ENCODE data around the gene CTAGE15. TPM values are rescaled to one million over a fixed set of nuclear protein-coding genes. Genes with fewer than 3 reads are reported as not detected.
"Not testable (repeated sequence)": the region's sequence is repeated elsewhere in the genome, so short reads cannot be mapped to it uniquely, and the experiment has no call there.

Gene CTAGE15
- 1.9 and 2.4 TPM in 2 replicates for total RNA-seq
- long read RNA-seq: 0 reads

DNA sequence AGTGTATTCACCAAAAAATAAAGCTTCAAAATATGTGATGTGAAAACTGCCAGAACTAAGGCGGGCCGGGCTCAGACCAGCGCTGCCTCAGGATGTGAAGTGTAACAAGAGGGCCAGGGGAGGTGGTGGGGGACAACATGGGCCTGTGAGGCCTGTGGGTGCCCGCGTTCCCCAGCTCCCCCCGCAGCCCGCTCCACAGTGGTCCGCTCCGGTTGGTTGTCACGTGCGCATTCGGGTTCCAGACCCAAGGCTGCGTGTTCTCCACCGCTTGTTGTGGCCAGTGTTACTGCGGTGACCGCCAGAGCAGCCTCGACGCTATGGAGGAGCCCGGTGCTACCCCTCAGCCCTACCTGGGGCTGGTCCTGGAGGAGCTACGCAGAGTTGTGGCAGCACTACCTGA is at the start of gene CTAGE15:
Gene CTAGE15, plus strand, starts transcription at position 301 of the 400 bp plus-strand sequence. Its CDS starts 17 bp downstream, at position 318.
- H3K4me1 Mint-ChIP-seq (ENCODE audit: low read depth); H3K36me3 Mint-ChIP-seq (ENCODE audit: insufficient read depth); H3K27me3 Mint-ChIP-seq; DNase-seq (ENCODE audit: low spot score, unreplicated experiment); H3K4me3 Mint-ChIP-seq (ENCODE audit: low read depth); H3K27ac Mint-ChIP-seq; H3K9me3 Mint-ChIP-seq (ENCODE audit: low read depth): not testable (repeated sequence)

- not testable (repeated sequence) for H3K4me3 Mint-ChIP-seq (ENCODE audit: low read depth); DNase-seq (ENCODE audit: low spot score, unreplicated experiment); H3K27ac Mint-ChIP-seq; H3K36me3 Mint-ChIP-seq (ENCODE audit: insufficient read depth); H3K4me1 Mint-ChIP-seq (ENCODE audit: low read depth); H3K27me3 Mint-ChIP-seq; H3K9me3 Mint-ChIP-seq (ENCODE audit: low read depth)
Measured at GRCh38 chr7:143522309-143522916, 49.2 kb upstream of the CTAGE15 start.

DNA sequence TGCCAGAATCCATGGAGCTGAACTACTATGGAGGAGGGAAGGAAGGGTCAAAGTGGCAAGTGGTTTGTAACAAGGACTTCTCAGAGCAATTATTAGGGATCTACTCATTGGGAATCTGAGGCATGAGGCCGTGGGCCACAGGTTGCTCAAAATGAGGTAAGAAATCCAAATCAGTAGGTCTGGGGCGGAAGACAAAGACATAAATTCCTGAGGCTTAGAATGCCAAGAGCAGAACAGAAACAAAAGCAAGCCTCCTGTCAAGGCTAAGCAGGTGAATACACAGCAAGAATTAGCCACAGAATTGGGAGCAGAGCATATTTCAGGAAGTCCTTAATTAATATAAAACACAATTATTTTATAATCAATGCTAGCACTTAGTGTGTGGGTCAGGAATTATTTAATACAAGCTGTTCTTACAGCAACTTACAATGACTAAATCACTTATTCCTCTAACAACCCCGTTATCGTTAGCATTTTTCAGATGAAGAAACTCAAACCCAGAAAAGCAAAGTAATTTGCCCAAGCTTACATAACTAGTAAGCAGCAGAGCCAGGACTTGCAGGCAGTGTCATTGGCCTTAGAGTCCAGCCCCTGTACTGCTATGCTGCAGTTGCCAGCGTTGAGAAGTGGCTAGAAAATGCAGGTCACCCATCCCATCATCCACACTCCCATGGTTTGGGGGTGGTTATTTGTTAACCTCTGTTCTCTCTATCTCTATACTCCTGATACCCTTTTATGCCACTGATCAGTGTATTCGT is 40.3 kb upstream of the CTAGE15 start:
- H3K27ac Mint-ChIP-seq; H3K9me3 Mint-ChIP-seq (ENCODE audit: low read depth); H3K36me3 Mint-ChIP-seq (ENCODE audit: insufficient read depth); H3K4me3 Mint-ChIP-seq (ENCODE audit: low read depth); DNase-seq (ENCODE audit: low spot score, unreplicated experiment); H3K27me3 Mint-ChIP-seq; H3K4me1 Mint-ChIP-seq (ENCODE audit: low read depth): not testable (repeated sequence)

DNA sequence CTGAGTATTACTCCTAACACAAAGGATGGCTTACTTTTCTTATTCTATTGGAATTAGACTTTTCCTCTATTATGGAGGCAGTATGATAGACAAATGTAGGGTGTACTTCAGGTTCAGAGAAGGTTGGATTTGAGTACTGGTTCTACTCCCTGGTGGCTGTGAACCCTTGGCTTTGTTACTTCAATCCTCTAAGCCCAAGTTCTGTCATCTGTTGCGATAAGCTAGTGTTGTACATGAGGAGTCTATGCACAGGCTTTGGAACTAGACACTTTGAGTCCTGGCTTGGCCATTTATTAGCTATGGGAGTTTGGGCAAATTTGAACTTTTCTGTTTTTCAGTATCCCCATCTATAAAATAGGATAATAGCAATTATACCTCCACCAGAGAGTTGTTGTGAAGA is 39.7 kb upstream of the CTAGE15 start:
- DNase-seq (ENCODE audit: low spot score, unreplicated experiment); H3K27me3 Mint-ChIP-seq; H3K36me3 Mint-ChIP-seq (ENCODE audit: insufficient read depth); H3K9me3 Mint-ChIP-seq (ENCODE audit: low read depth); H3K27ac Mint-ChIP-seq; H3K4me1 Mint-ChIP-seq (ENCODE audit: low read depth); H3K4me3 Mint-ChIP-seq (ENCODE audit: low read depth): not testable (repeated sequence)

- H3K4me3 Mint-ChIP-seq (ENCODE audit: low read depth); H3K4me1 Mint-ChIP-seq (ENCODE audit: low read depth); H3K27me3 Mint-ChIP-seq; H3K27ac Mint-ChIP-seq; H3K36me3 Mint-ChIP-seq (ENCODE audit: insufficient read depth); H3K9me3 Mint-ChIP-seq (ENCODE audit: low read depth); DNase-seq (ENCODE audit: low spot score, unreplicated experiment): not testable (repeated sequence)
Measured at GRCh38 chr7:143533213-143533839, 38.3 kb upstream of the CTAGE15 start.

DNA sequence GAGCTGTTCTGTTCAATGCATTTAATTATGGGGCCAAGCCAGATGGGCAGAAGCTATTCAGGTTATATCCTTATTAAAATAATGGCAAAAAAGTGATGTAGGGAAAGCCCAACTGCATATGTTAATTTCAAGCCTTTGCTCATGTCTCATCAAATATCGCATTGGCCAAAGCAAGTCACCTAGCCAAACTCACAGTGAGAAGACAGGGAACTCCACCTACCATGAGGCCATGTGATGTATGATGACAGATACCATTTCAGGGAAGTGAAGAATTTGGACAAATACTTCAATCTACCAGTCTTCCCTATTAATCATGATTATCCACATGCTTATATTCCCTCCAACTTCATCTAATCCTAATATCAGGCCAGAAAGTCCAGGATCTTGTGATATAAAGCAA is 35.2 kb upstream of the CTAGE15 start:
- not testable (repeated sequence) for DNase-seq (ENCODE audit: low spot score, unreplicated experiment); H3K27ac Mint-ChIP-seq; H3K4me3 Mint-ChIP-seq (ENCODE audit: low read depth); H3K9me3 Mint-ChIP-seq (ENCODE audit: low read depth); H3K4me1 Mint-ChIP-seq (ENCODE audit: low read depth); H3K36me3 Mint-ChIP-seq (ENCODE audit: insufficient read depth); H3K27me3 Mint-ChIP-seq

- not testable (repeated sequence) for H3K9me3 Mint-ChIP-seq (ENCODE audit: low read depth); H3K27ac Mint-ChIP-seq; H3K4me1 Mint-ChIP-seq (ENCODE audit: low read depth); DNase-seq (ENCODE audit: low spot score, unreplicated experiment); H3K36me3 Mint-ChIP-seq (ENCODE audit: insufficient read depth); H3K4me3 Mint-ChIP-seq (ENCODE audit: low read depth); H3K27me3 Mint-ChIP-seq
Measured at GRCh38 chr7:143543288-143544038, 28.1 kb upstream of the CTAGE15 start.

- not testable (repeated sequence) for H3K9me3 Mint-ChIP-seq (ENCODE audit: low read depth); H3K27ac Mint-ChIP-seq; H3K4me3 Mint-ChIP-seq (ENCODE audit: low read depth); H3K4me1 Mint-ChIP-seq (ENCODE audit: low read depth); DNase-seq (ENCODE audit: low spot score, unreplicated experiment); H3K27me3 Mint-ChIP-seq; H3K36me3 Mint-ChIP-seq (ENCODE audit: insufficient read depth)
Measured at GRCh38 chr7:143555968-143556367, 15.6 kb upstream of the CTAGE15 start.

GRCh38 chr7:143563306-143563705 is 8.3 kb upstream of the CTAGE15 start:
- TF ChIP-seq CTCF (IDR thresholded peaks at IDR 0.05; ENCODE audit: unreplicated experiment): peak; percentile 27
- not testable (repeated sequence) for H3K9me3 Mint-ChIP-seq (ENCODE audit: low read depth); H3K4me3 Mint-ChIP-seq (ENCODE audit: low read depth); DNase-seq (ENCODE audit: low spot score, unreplicated experiment); H3K27me3 Mint-ChIP-seq; H3K36me3 Mint-ChIP-seq (ENCODE audit: insufficient read depth); H3K27ac Mint-ChIP-seq; H3K4me1 Mint-ChIP-seq (ENCODE audit: low read depth)

DNA sequence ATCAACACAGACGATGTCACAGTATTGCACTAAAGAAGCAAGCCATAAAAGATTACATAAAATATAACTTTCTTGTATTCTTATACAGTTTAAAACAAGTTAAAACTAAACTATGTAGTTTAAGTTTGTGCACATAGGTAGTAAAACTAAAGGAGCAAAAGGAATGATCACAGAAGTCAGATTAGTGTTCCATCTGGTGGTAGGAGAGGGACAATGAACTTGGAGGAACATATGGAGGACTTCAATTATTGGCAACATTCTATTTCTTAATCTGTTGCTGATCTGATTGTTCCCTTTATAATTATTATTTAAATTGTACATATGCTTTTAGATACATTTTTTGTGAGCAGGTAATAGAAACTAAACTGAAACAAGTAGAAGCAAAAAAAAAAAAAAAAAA is 5.6 kb upstream of the CTAGE15 start:
- H3K4me3 Mint-ChIP-seq (ENCODE audit: low read depth); H3K4me1 Mint-ChIP-seq (ENCODE audit: low read depth); H3K27ac Mint-ChIP-seq; DNase-seq (ENCODE audit: low spot score, unreplicated experiment); H3K27me3 Mint-ChIP-seq; H3K9me3 Mint-ChIP-seq (ENCODE audit: low read depth); H3K36me3 Mint-ChIP-seq (ENCODE audit: insufficient read depth): not testable (repeated sequence)

DNA sequence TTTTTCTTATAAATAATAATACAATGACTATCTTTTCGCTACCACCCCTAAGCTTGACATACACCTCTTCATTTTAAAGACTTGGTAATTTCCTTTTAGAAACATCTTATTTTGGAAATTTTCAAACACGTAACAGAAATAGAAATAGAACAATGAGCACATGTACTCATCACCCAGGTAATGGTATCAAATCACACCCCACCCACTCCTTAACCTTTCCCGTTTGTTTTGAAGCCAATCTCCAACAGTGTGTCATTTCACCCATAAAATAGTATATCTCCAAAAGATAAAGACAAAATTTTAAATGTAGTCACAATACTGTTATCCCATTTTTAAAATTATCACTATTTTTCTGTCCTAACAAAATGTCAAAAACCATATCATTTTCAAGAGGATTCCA is 16.6 kb downstream of the CTAGE15 start:
- H3K27me3 Mint-ChIP-seq; H3K27ac Mint-ChIP-seq; H3K9me3 Mint-ChIP-seq (ENCODE audit: low read depth); H3K4me1 Mint-ChIP-seq (ENCODE audit: low read depth); DNase-seq (ENCODE audit: low spot score, unreplicated experiment); H3K36me3 Mint-ChIP-seq (ENCODE audit: insufficient read depth); H3K4me3 Mint-ChIP-seq (ENCODE audit: low read depth): not testable (repeated sequence)

DNA sequence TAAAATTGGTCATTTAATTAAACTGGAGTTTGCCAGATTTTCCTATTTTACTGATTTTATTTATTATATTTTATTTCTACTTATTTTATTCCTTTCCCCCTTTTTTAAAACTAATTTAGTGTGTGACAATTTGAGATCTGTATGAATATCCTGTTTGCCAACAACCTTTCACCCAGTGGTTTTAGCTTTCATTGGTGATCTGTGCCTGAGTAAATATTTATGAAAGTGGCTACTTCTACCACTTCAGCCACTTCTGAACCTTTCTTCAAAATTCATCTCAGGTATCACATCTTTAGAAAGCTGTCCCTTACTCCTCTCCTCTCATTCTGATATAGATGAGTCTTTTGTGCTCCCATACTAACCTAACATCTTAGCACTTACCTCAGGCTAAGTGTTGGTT is 18.3 kb downstream of the CTAGE15 start:
- H3K4me3 Mint-ChIP-seq (ENCODE audit: low read depth); H3K9me3 Mint-ChIP-seq (ENCODE audit: low read depth); H3K4me1 Mint-ChIP-seq (ENCODE audit: low read depth); DNase-seq (ENCODE audit: low spot score, unreplicated experiment); H3K36me3 Mint-ChIP-seq (ENCODE audit: insufficient read depth); H3K27ac Mint-ChIP-seq; H3K27me3 Mint-ChIP-seq: not testable (repeated sequence)

Data from progenitor cell of endocrine pancreas (in vitro differentiated cells).